Esophagus muscularis mucosa (tissue), 4 donors: ENCODE results near the gene TBCD. TPM values are rescaled to one million over a fixed set of nuclear protein-coding genes. Genes with fewer than 3 reads are reported as not detected.
A peak's percentile ranks its signal among the peaks of the same experiment; 100 is the strongest.

ENCODE experiments used
- DNase-seq: peaks from one replicate; pipeline ENCODE4 v3.0.0-alpha.2; 2017; ENCODE audit errors: extremely low spot score
- H3K27ac ChIP-seq, 4 donors: fragments of 200-600 bp; sonication (generic); replicated peaks in 1 of 4; 1 replicate in 3 of 4; 2 replicates in 1 of 4; pipeline ENCODE4 v1.5.1; 2016 to 2019; ENCODE audit warnings: mild to moderate bottlenecking in 1 of 4
- H3K27me3 ChIP-seq, 4 donors: fragments of 200-600 bp; sonication (generic); one replicate each; pipeline versions ENCODE4 v1.5.1 to v1.6.0; 2016 to 2019
- H3K36me3 ChIP-seq, 4 donors: fragments of 200-600 bp; sonication (generic); one replicate each; pipeline ENCODE4 v1.5.1; 2016 to 2019
- H3K4me1 ChIP-seq, 4 donors: fragments of 200-600 bp; sonication (generic); one replicate each; pipeline ENCODE4 v1.5.1; 2016 to 2019
- H3K4me3 ChIP-seq, 4 donors: fragments of 200-600 bp; sonication (generic); 1 replicate in 2 of 4; 2 replicates in 2 of 4; pipeline ENCODE4 v1.5.1; 2016 to 2019; ENCODE audit warnings: mild to moderate bottlenecking in 4 of 4, moderate library complexity in 1 of 4
- H3K9me3 ChIP-seq, 4 donors: fragments of 200-600 bp; sonication (generic); 1 replicate in 3 of 4; 2 replicates in 1 of 4; pipeline ENCODE4 v1.5.1; 2016 to 2019
- EP300 ChIP-seq: sonication (generic); formaldehyde crosslinking; IDR thresholded peaks from one replicate; pipeline ENCODE4 v1.6.1; 2017; ENCODE audit warnings: antibody characterized with exemption
- POLR2A ChIP-seq: fragments of 450-650 bp; IDR thresholded peaks from one replicate; pipeline ENCODE4 v1.6.1; 2017; ENCODE audit warnings: antibody characterized with exemption, moderate library complexity, mild to moderate bottlenecking, low read depth
- POLR2AphosphoS5 ChIP-seq, 2 donors: sonication (generic); formaldehyde crosslinking; IDR thresholded peaks; one replicate each; pipeline ENCODE4 v1.6.1; 2017; ENCODE audit warnings: antibody characterized with exemption in 2 of 2
- WGBS: methylation state at CpG from one replicate; pipeline ENCODE4 v1.1.5; 2018; 5-methylcytosine and 5-hydroxymethylcytosine counted together
- intact Hi-C: fragments of 100-400 bp; cut with DNase I; formaldehyde crosslinking; loops from one replicate; pipeline ENCODE4 v1.15.1; 2023
- total RNA-seq, 4 donors: library from RNA; depleted of rRNA; stranded (reverse); fragments of >200 nt; gene quantifications; one replicate each; pipeline versions ENCODE4 v1.1.0 to v1.2.1, GENCODE V29; 2016
- TF ChIP-seq, protein P1 (sequence below), 3 experiments: fragments of 200-600 bp in 2 of 3; fragments of 450-650 bp in 1 of 3; sonication (generic) in 2 of 3; IDR thresholded peaks; one replicate each; pipeline ENCODE4 v1.5.1; 2017 to 2019; ENCODE audit warnings: antibody characterized with exemption in 3 of 3, mild to moderate bottlenecking in 2 of 3, moderate library complexity in 1 of 3

Gene TBCD
- total RNA-seq, 4 donors from 2014 or later, result 38.1 to 56.7 (median 53.6) TPM

DNA sequence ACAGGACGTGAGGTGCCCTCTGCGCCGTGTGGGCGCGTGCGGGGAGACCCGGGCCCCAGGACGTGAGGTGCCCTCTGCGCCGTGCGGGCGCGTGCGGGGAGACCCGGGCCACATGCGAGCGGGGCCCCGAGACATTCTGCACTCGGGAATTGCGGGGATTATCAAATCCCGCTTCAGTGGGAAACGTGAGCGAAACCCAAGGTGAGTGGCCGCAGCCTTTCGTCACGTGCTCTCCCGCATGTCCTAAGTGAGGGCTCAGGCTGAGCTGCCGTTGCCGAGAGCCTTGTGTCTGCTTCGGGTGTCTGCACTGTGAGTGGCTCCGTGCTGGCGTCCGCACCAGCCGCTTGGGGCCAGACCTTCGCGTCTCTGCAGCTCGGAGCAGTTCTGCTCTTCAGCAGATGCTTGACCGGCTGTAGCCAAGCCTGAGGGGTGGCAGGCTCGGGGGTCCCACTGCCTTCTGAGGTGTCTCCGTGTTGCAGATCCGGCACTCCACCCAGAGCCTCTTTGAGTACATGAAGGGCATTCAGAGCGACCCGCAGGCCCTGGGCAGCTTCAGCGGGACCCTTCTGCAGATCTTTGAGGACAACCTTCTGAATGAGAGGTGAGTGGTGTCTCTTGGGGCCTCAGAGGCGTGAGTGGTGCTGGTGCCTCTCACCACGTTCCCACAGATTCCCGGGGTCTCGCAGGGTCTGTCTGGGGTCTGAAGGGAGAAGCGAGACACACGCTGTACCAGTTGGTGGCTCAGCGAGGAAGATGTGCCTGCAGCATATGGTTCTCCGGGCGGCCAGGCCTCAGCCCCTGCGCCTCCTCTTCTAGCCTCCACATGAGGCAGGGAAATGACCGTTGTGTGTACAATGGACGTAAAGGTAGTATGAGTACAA, 178.4 kb downstream of the TBCD start:
- WGBS, result 96% methylated on average over 35 of the region's 56 CpGs
- TF ChIP-seq POLR2AphosphoS5 (IDR thresholded peaks at IDR 0.05) (no peak), POLR2A (no peak), EP300 (no peak)
- TF ChIP-seq, protein P1, sequence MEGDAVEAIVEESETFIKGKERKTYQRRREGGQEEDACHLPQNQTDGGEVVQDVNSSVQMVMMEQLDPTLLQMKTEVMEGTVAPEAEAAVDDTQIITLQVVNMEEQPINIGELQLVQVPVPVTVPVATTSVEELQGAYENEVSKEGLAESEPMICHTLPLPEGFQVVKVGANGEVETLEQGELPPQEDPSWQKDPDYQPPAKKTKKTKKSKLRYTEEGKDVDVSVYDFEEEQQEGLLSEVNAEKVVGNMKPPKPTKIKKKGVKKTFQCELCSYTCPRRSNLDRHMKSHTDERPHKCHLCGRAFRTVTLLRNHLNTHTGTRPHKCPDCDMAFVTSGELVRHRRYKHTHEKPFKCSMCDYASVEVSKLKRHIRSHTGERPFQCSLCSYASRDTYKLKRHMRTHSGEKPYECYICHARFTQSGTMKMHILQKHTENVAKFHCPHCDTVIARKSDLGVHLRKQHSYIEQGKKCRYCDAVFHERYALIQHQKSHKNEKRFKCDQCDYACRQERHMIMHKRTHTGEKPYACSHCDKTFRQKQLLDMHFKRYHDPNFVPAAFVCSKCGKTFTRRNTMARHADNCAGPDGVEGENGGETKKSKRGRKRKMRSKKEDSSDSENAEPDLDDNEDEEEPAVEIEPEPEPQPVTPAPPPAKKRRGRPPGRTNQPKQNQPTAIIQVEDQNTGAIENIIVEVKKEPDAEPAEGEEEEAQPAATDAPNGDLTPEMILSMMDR (IDR thresholded peaks at IDR 0.05), result no peak
- H3K27me3 ChIP-seq, result no peaks in the 10 kb centered on the region
- intact Hi-C loops, result no loop called here
- no peak overlapping the region for H3K4me3 ChIP-seq
- H3K4me1 ChIP-seq, result peaks cover 0 to 14% (median 10%) of the 10 kb centered on the region in 4 donors
- H3K27ac ChIP-seq, result no peak overlapping the region
- no peaks in the 10 kb centered on the region for H3K9me3 ChIP-seq
- H3K36me3 ChIP-seq, result peaks cover 51 to 100% (median 93%) of the 10 kb centered on the region in 4 donors
- no peak for DNase-seq

DNA sequence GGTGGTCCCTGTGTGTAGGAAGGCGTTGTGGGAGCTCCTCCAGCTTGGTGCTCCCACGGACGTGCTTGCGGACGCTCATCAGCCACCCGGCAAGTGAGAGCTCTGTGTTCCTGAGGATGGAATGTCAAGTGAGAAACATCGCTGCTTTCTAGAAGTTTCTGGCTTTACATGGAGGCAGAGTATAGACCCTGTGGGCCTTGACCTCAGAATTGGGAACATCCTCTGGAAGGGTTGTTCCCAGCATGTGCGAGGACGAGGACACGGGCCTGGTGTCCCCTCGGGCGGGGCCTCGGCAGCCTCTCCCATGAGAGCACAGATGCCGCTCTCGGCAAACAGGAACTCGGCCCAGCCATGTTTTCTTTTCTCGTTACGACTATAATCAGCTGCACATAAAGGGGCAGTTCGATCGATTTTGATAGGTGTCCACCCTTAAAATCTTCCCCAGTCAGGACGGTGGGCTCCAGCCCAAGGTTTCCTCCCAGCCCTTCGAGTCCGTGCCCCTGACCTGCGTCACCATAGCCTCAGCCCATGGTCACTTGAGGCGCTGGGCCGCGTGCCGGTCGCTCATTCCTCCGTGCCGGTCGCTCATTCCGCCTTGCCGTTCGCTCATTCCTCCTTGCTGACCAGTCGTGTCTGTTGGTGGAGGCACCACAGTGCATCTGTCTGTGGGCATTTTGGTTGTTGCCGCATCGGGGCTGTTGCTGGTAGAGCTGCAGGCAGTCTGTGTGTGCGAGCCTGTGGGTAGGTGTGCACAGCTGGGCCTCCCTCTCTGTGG, 179.2 kb downstream of the TBCD start:
- H3K27ac ChIP-seq, result peak overlapping the region in 2 of 4 donors; percentile 12 to 57
- H3K4me1 ChIP-seq, result peaks cover 0 to 14% (median 10%) of the 10 kb centered on the region in 4 donors
- peaks cover 49 to 100% (median 93%) of the 10 kb centered on the region in 4 donors for H3K36me3 ChIP-seq
- no peak for TF ChIP-seq POLR2AphosphoS5 (IDR thresholded peaks at IDR 0.05)
- no peak for TF ChIP-seq EP300
- TF ChIP-seq, protein P1 (IDR thresholded peaks at IDR 0.05), result no peak
- TF ChIP-seq POLR2A, result no peak
- no peaks in the 10 kb centered on the region for H3K27me3 ChIP-seq
- no peak for DNase-seq
- H3K9me3 ChIP-seq, result no peaks in the 10 kb centered on the region
- H3K4me3 ChIP-seq, result no peak overlapping the region
- WGBS, result 94% methylated on average over 36 of the region's 39 CpGs
- intact Hi-C loops, result no loop called here

DNA sequence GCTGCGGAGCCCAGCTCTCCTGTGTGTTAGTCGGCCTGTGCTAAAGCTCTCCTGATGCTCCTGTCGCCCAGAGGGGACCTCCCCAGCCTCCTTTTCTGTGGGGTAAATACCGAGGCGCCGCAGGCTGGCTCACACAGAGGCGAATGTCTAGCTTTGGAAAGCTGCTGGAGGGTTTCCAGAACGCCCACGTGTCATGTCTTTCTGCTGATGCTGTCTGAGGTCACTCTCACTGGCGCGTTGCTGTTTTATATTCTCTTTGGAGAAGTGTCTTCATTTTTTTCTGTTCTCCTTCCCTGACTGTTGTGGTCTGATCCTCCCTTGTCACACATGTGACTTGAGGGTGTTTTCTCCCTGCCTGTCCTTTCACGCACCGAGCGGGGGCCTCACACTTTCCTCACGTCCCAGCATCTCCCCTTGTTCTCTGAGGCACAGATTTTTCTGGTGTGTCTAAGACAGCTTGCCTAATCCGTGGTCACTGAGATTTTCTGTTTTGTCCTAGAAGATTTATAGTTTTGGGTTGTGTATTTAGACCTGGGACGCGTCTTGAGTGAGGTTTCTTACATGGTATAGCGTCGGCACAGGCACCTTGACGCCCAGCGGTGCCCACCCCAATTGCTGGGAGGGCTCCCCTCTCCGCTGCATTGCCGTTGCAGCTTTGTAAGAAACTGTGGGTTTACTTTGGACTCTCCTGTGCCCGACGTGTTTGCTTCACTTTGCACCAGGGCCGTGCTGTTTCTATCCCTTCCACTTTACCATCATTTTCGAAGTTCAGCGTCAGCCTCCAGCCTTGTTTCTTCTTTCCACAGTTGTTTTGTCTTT, 180.0 kb downstream of the TBCD start:
- no peaks in the 10 kb centered on the region for H3K27me3 ChIP-seq
- no peak for TF ChIP-seq EP300
- peak in 1 of 2 donors; percentile 29 for TF ChIP-seq POLR2AphosphoS5 (IDR thresholded peaks at IDR 0.05)
- peak overlapping the region in 2 of 4 donors; percentile 12 to 57 for H3K27ac ChIP-seq
- intact Hi-C loops, result no loop called here
- H3K4me1 ChIP-seq, result peaks cover 0 to 14% (median 10%) of the 10 kb centered on the region in 4 donors
- DNase-seq, result peak; percentile 93
- no peaks in the 10 kb centered on the region for H3K9me3 ChIP-seq
- no peak overlapping the region for H3K4me3 ChIP-seq
- peaks cover 42 to 100% (median 93%) of the 10 kb centered on the region in 4 donors for H3K36me3 ChIP-seq
- WGBS, result 79% methylated on average over 28 of the region's 29 CpGs

GRCh38 chr17:82932518-82933310, 180.8 kb downstream of the TBCD start:
- no peak overlapping the region for H3K27ac ChIP-seq
- 89% methylated on average over 28 of the region's 28 CpGs for WGBS
- H3K36me3 ChIP-seq, result peaks cover 38 to 100% (median 93%) of the 10 kb centered on the region in 4 donors
- peaks cover 0 to 14% (median 10%) of the 10 kb centered on the region in 4 donors for H3K4me1 ChIP-seq
- no peak for DNase-seq
- no peak overlapping the region for H3K4me3 ChIP-seq
- no peak for TF ChIP-seq POLR2AphosphoS5 (IDR thresholded peaks at IDR 0.05)
- TF ChIP-seq, protein P1 (IDR thresholded peaks at IDR 0.05), result no peak
- H3K9me3 ChIP-seq, result no peaks in the 10 kb centered on the region
- intact Hi-C loops, result no loop called here
- no peaks in the 10 kb centered on the region for H3K27me3 ChIP-seq
